PC-3 (cell line): ENCODE results near the gene SLC13A3.

ENCODE experiments used
- CTCF ChIP-seq: fragments of 300-600 bp; sonication (generic); conservative IDR thresholded peaks from 2 replicates; pipeline ENCODE4 v1.5.1; 2017; ENCODE audit warnings: antibody characterized with exemption, low read depth, mild to moderate bottlenecking, low read length
- EZH2 ChIP-seq: fragments of 300-600 bp; sonication (generic); IDR thresholded peaks from one replicate; pipeline ENCODE4 v1.6.1; 2017; ENCODE audit warnings: antibody characterized with exemption, mild to moderate bottlenecking, low read length; ENCODE audit not compliant: unreplicated experiment
- EZH2phosphoT487 ChIP-seq: fragments of 300-600 bp; sonication (generic); IDR thresholded peaks from 2 replicates; pipeline ENCODE4 v1.6.1; 2018; ENCODE audit warnings: mild to moderate bottlenecking, antibody characterized with exemption, low read length, borderline replicate concordance

- TF ChIP-seq EZH2phosphoT487 (no peak), EZH2 (no peak), CTCF (no peak)
Observed at GRCh38 chr20:46640536-46641311, 10.5 kb downstream of the SLC13A3 start.
